GM12878 (cell line): ENCODE data around the gene EPHA7.

Experiments used
- CHD4 ChIP-seq: fragments of 200-600 bp; sonication (generic); IDR thresholded peaks from 2 replicates; pipeline ENCODE4 v1.6.1; 2016; ENCODE audit warnings: mild to moderate bottlenecking
- EP300 ChIP-seq, 2 experiments: fragments of 150-350 bp in 1 of 2; IDR thresholded peaks; 2 replicates each; pipeline ENCODE4 v1.6.1; 2011 to 2012; ENCODE audit warnings: low read depth in 2 of 2, low read length in 2 of 2, borderline replicate concordance in 1 of 2, improper control_type of control experiment in 1 of 2, inconsistent platforms in 1 of 2; ENCODE audit not compliant: control insufficient read depth in 1 of 2
- EZH2 ChIP-seq: IDR thresholded peaks from 2 replicates; pipeline ENCODE4 v1.6.1; 2012; ENCODE audit warnings: low read depth, mild to moderate bottlenecking, control low read depth, inconsistent platforms, low read length, borderline replicate concordance; ENCODE audit not compliant: control insufficient read depth
- TF ChIP-seq, protein P1 (sequence below), 3 experiments: IDR thresholded peaks in 2 of 3; conservative IDR thresholded peaks in 1 of 3; 2 replicates each; pipeline ENCODE4 v1.5.1; 2011; ENCODE audit warnings: low read depth in 3 of 3, low read length in 3 of 3, mild to moderate bottlenecking in 3 of 3, control low read depth in 2 of 3, moderate library complexity in 2 of 3, inconsistent platforms in 1 of 3, mixed read lengths in 1 of 3; ENCODE audit not compliant: control insufficient read depth in 2 of 3, insufficient read depth in 1 of 3; ENCODE audit errors: extremely low read depth in 1 of 3

DNA sequence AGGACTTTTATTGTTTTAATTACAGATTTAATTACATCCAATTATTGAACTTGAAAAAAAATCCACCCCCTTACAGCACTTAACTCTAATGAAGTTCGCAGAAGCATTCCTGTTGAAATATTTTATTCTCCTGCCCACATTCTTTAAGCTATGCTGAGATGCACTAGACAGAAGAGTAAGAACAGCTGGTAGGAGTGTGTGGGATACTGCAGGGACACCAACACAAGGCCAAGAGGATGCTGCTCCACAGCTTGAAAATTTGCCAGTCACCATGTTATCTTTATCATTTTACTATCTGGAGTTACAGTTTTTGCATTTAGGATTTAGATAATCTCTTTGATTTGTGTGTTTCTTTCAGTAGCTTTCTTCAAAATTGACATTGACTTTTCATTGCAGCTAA is 180.7 kb downstream of the EPHA7 start:
- TF ChIP-seq EZH2 = no peak
- TF ChIP-seq, protein P1, sequence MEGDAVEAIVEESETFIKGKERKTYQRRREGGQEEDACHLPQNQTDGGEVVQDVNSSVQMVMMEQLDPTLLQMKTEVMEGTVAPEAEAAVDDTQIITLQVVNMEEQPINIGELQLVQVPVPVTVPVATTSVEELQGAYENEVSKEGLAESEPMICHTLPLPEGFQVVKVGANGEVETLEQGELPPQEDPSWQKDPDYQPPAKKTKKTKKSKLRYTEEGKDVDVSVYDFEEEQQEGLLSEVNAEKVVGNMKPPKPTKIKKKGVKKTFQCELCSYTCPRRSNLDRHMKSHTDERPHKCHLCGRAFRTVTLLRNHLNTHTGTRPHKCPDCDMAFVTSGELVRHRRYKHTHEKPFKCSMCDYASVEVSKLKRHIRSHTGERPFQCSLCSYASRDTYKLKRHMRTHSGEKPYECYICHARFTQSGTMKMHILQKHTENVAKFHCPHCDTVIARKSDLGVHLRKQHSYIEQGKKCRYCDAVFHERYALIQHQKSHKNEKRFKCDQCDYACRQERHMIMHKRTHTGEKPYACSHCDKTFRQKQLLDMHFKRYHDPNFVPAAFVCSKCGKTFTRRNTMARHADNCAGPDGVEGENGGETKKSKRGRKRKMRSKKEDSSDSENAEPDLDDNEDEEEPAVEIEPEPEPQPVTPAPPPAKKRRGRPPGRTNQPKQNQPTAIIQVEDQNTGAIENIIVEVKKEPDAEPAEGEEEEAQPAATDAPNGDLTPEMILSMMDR (IDR thresholded peaks at IDR 0.05 in 2 of 3, conservative IDR thresholded peaks at IDR 0.05 in 1 of 3; ENCODE audit: control insufficient read depth in 2 of 3, extremely low read depth in 1 of 3, insufficient read depth in 1 of 3, low read depth in 3 of 3, low read length in 3 of 3) = no peak
- TF ChIP-seq CHD4 = no peak
- no peak for TF ChIP-seq EP300 (IDR thresholded peaks at IDR 0.05; ENCODE audit: borderline replicate concordance in 1 of 2, control insufficient read depth in 1 of 2, low read depth in 2 of 2, low read length in 2 of 2)
